Naive B cell (primary cell): ENCODE data around the gene RNF223. TPM values are rescaled to one million over a fixed set of nuclear protein-coding genes. Genes with fewer than 3 reads are reported as not detected.
"Not testable (repeated sequence)": the region's sequence is repeated elsewhere in the genome, so short reads cannot be mapped to it uniquely, and the experiment has no call there.

ENCODE experiments used
- ATAC-seq, 2 donors: fragments of 150-1000 bp; cut with Tn5 transposase; 2 replicates each; pipeline ENCODE4 v1.10.0; 2021; ENCODE audit warnings: low read depth in 2 of 2, mild to moderate bottlenecking in 2 of 2, moderate library complexity in 2 of 2
- DNase-seq: peaks from one replicate; pipeline ENCODE4 v3.0.0; 2022
- H3K27ac Mint-ChIP-seq, 6 donors: one replicate each; pipeline ENCODE4 v1.8.0; 2020 to 2022; ENCODE audit warnings: mild to moderate bottlenecking in 6 of 6, mixed read lengths in 6 of 6, moderate library complexity in 5 of 6, inconsistent platforms in 2 of 6
- H3K27me3 Mint-ChIP-seq, 3 donors: one replicate each; pipeline ENCODE4 v1.8.0; 2021 to 2022; ENCODE audit warnings: mixed read lengths in 3 of 3, mild to moderate bottlenecking in 1 of 3
- H3K36me3 Mint-ChIP-seq, 2 donors: one replicate each; pipeline ENCODE4 v1.8.0; 2020 to 2022; ENCODE audit warnings: mixed read lengths in 2 of 2, inconsistent platforms in 1 of 2, mild to moderate bottlenecking in 1 of 2
- H3K4me1 Mint-ChIP-seq, 3 donors: one replicate each; pipeline ENCODE4 v1.8.0; 2020 to 2022; ENCODE audit warnings: mixed read lengths in 3 of 3, inconsistent platforms in 1 of 3, mild to moderate bottlenecking in 1 of 3, moderate library complexity in 1 of 3
- H3K4me3 Mint-ChIP-seq, 8 donors: one replicate each; pipeline ENCODE4 v1.8.0; 2020 to 2022; ENCODE audit warnings: mild to moderate bottlenecking in 8 of 8, mixed read lengths in 8 of 8, moderate library complexity in 8 of 8, inconsistent platforms in 2 of 8
- H3K9me3 Mint-ChIP-seq, 7 donors: one replicate each; pipeline ENCODE4 v1.8.0; 2020 to 2022; ENCODE audit warnings: mixed read lengths in 7 of 7, mild to moderate bottlenecking in 5 of 7, inconsistent platforms in 2 of 7, moderate library complexity in 1 of 7
- polyA plus RNA-seq, 6 donors: library from polyadenylated mRNA; unstranded; fragments of 300-500 nt; fragmentation: Illumina TruSeq; gene quantifications; one replicate each; pipeline ENCODE4 v1.2.3, GENCODE V29; 2021; ENCODE audit warnings: low read depth in 6 of 6

The RNF223 gene
- polyA plus RNA-seq, 6 donors from 2014 or later, result not detected

GRCh38 chr1:1062348-1063163 is 11.6 kb downstream of the RNF223 start:
- Mint-ChIP-seq H3K36me3 (no peaks in the 10 kb centered on the region), H3K4me3 (no peak overlapping the region), H3K27me3 (peaks cover 3 to 54% (median 28%) of the 10 kb centered on the region in 3 donors), H3K9me3 (no peaks in the 10 kb centered on the region), H3K27ac (peak overlapping the region in 1 of 6 donors; percentile 4), H3K4me1 (peaks cover 10 to 23% (median 13%) of the 10 kb centered on the region in 3 donors)
- no peak for DNase-seq
- no peak for ATAC-seq

- H3K27me3 Mint-ChIP-seq, result peaks cover 3 to 56% (median 28%) of the 10 kb centered on the region in 3 donors
- no peak overlapping the region for H3K27ac Mint-ChIP-seq
- no peak for DNase-seq
- ATAC-seq, result no peak
- no peaks in the 10 kb centered on the region for H3K36me3 Mint-ChIP-seq
- H3K4me1 Mint-ChIP-seq, result peaks cover 10 to 23% (median 13%) of the 10 kb centered on the region in 3 donors
- peak overlapping the region in 1 of 8 donors; percentile 56 for H3K4me3 Mint-ChIP-seq
- H3K9me3 Mint-ChIP-seq, result no peaks in the 10 kb centered on the region
Measured at GRCh38 chr1:1061682-1062345, 12.3 kb downstream of the RNF223 start.

GRCh38 chr1:1060281-1061000 is 13.7 kb downstream of the RNF223 start:
- Mint-ChIP-seq H3K9me3 (no peaks in the 10 kb centered on the region), H3K4me3 (peak overlapping the region in 7 of 8 donors; percentile 38 to 82 (median 65)), H3K36me3 (no peaks in the 10 kb centered on the region), H3K27me3 (peaks cover 3 to 56% (median 28%) of the 10 kb centered on the region in 3 donors), H3K4me1 (peaks cover 10 to 23% (median 13%) of the 10 kb centered on the region in 3 donors), H3K27ac (peak overlapping the region in 1 of 6 donors; percentile 12)
- DNase-seq (no peak), ATAC-seq (no peak)

- peak; percentile 69 to 82 for ATAC-seq
- peak; percentile 93 for DNase-seq
- H3K27ac Mint-ChIP-seq, result no peak overlapping the region
- H3K36me3 Mint-ChIP-seq, result no peaks in the 10 kb centered on the region
- no peaks in the 10 kb centered on the region for H3K9me3 Mint-ChIP-seq
- peak overlapping the region in 7 of 8 donors; percentile 38 to 82 (median 65) for H3K4me3 Mint-ChIP-seq
- H3K4me1 Mint-ChIP-seq, result peaks cover 10 to 23% (median 13%) of the 10 kb centered on the region in 3 donors
- H3K27me3 Mint-ChIP-seq, result peaks cover 3 to 56% (median 28%) of the 10 kb centered on the region in 3 donors
Measured at GRCh38 chr1:1059494-1060280, 14.4 kb downstream of the RNF223 start.

GRCh38 chr1:1058921-1059493 is 15.1 kb downstream of the RNF223 start:
- peaks cover 3 to 51% (median 28%) of the 10 kb centered on the region in 3 donors for H3K27me3 Mint-ChIP-seq
- H3K4me3 Mint-ChIP-seq, result peak overlapping the region; percentile 76 to 90 (median 80)
- no peaks in the 10 kb centered on the region for H3K9me3 Mint-ChIP-seq
- ATAC-seq (peak; percentile 26), DNase-seq (no peak)
- H3K4me1 Mint-ChIP-seq, result peaks cover 10 to 20% (median 13%) of the 10 kb centered on the region in 3 donors
- H3K36me3 Mint-ChIP-seq, result no peaks in the 10 kb centered on the region
- peak overlapping the region in 2 of 6 donors; percentile 13 to 44 for H3K27ac Mint-ChIP-seq

GRCh38 chr1:1058088-1058905 is 15.8 kb downstream of the RNF223 start:
- no peak for DNase-seq
- no peak for ATAC-seq
- Mint-ChIP-seq H3K27me3 (peaks cover 3 to 49% (median 28%) of the 10 kb centered on the region in 3 donors), H3K4me3 (peak overlapping the region; percentile 76 to 90 (median 80)), H3K36me3 (no peaks in the 10 kb centered on the region), H3K9me3 (no peaks in the 10 kb centered on the region), H3K27ac (peak overlapping the region in 4 of 6 donors; percentile 13 to 90 (median 55)), H3K4me1 (peaks cover 10 to 18% (median 13%) of the 10 kb centered on the region in 3 donors)

- not testable (repeated sequence) for ATAC-seq, H3K36me3 Mint-ChIP-seq, DNase-seq, H3K9me3 Mint-ChIP-seq, H3K27ac Mint-ChIP-seq
- peak overlapping the region; percentile 3 to 80 (median 60) for H3K4me3 Mint-ChIP-seq
- H3K27me3 Mint-ChIP-seq, result peaks cover 3 to 43% (median 28%) of the 10 kb centered on the region in 3 donors
- peaks cover 10 to 18% (median 13%) of the 10 kb centered on the region in 3 donors for H3K4me1 Mint-ChIP-seq
Measured at GRCh38 chr1:1057769-1058087, 16.4 kb downstream of the RNF223 start.

- peak overlapping the region in 1 of 6 donors; percentile 53 for H3K27ac Mint-ChIP-seq
Measured at GRCh38 chr1:1055841-1056736, 18.0 kb downstream of the RNF223 start.

GRCh38 chr1:1054971-1055370 is 19.1 kb downstream of the RNF223 start:
- H3K4me1 Mint-ChIP-seq, result peaks cover 8 to 19% (median 11%) of the 10 kb centered on the region in 3 donors
- H3K27ac Mint-ChIP-seq, result no peak overlapping the region

More at GRCh38 chr1:1055841-1056736, 18.0 kb downstream of the RNF223 start:
- Mint-ChIP-seq H3K4me3 (peak overlapping the region in 2 of 8 donors; percentile 2 to 68), H3K4me1 (peaks cover 13 to 18% (median 15%) of the 10 kb centered on the region in 3 donors), H3K36me3 (no peaks in the 10 kb centered on the region), H3K9me3 (peaks cover 0 to 5% (median 0%) of the 10 kb centered on the region in 7 donors), H3K27me3 (peaks cover 3 to 29% (median 23%) of the 10 kb centered on the region in 3 donors)
- ATAC-seq, result no peak
- DNase-seq, result no peak

GRCh38 chr1:1054099-1054700 is 19.9 kb downstream of the RNF223 start:
- DNase-seq, result no peak
- Mint-ChIP-seq H3K4me1 (peaks cover 8 to 19% (median 10%) of the 10 kb centered on the region in 3 donors), H3K27ac (no peak overlapping the region), H3K9me3 (peaks cover 0 to 5% (median 0%) of the 10 kb centered on the region in 7 donors), H3K36me3 (no peaks in the 10 kb centered on the region), H3K4me3 (no peak overlapping the region), H3K27me3 (peaks cover 0 to 17% (median 13%) of the 10 kb centered on the region in 3 donors)
- ATAC-seq, result no peak

More at GRCh38 chr1:1054971-1055370, 19.1 kb downstream of the RNF223 start:
- H3K27me3 Mint-ChIP-seq, result peaks cover 0 to 18% (median 13%) of the 10 kb centered on the region in 3 donors
- no peak overlapping the region for H3K4me3 Mint-ChIP-seq
- DNase-seq (no peak), ATAC-seq (no peak)
- no peaks in the 10 kb centered on the region for H3K36me3 Mint-ChIP-seq
- H3K9me3 Mint-ChIP-seq, result peaks cover 0 to 5% (median 0%) of the 10 kb centered on the region in 7 donors
